Measurements from ENCODE around the gene SLMAP. TPM values are rescaled to one million over a fixed set of nuclear protein-coding genes. Genes with fewer than 3 reads are reported as not detected.

SLMAP gene
- polyA plus RNA-seq, 1 donor (not counting 4 experiments of a cell fraction or from before 2014, with no cell fraction given): 58.0 TPM

DNA sequence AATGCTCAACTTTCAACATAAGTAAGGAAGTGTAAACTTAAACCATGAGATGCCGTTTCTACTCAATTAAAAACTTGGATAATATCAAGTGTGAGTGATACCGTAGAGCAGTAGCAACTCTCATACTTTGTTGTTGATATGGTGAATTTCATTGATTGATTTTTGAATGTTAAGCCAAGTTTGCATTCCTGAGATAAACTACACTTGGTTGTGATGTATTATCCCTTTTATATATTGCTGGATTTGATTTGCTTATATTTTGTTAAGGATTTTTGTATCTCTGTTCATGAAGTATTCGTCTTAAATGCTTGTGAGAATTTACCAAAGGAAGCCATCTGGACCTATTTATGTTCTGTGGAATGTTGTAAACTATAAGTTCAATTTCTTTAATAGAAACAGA lies 21.7 kb downstream of the SLMAP start:
- Histone ChIP-seq H3K9ac (ENCODE audit: control insufficient read depth, extremely low read depth, insufficient read depth, low read length) (no peak overlapping the region), H3K27me3 (ENCODE audit: control insufficient read depth, extremely low read depth, insufficient read depth, low read length) (no peaks in the 10 kb centered on the region), H3K9me3 (ENCODE audit: control insufficient read depth, low read depth, low read length) (no peaks in the 10 kb centered on the region), H3K27ac (ENCODE audit: control insufficient read depth, insufficient read depth, low read length) (peak overlapping the region; percentile 45), H3K4me2 (ENCODE audit: control insufficient read depth, extremely low read depth, insufficient read depth, low read depth, low read length) (peak overlapping the region; percentile 14), H3K9me1 (ENCODE audit: control insufficient read depth, extremely low read depth, insufficient read depth, low read length) (peaks cover 2% of the 10 kb centered on the region), H4K20me1 (ENCODE audit: control insufficient read depth, extremely low read depth, insufficient read depth, low read length) (peaks cover 9% of the 10 kb centered on the region), H2AFZ (ENCODE audit: control insufficient read depth, low read length) (no peak overlapping the region), H3K79me2 (ENCODE audit: control insufficient read depth, insufficient read depth, low read length) (peaks cover 94% of the 10 kb centered on the region), H3K36me3 (ENCODE audit: control insufficient read depth in 2 of 2, extremely low read depth in 1 of 2, insufficient read depth in 2 of 2, low read length in 2 of 2) (peaks cover 0 to 1% of the 10 kb centered on the region in 2 experiments), H3K4me1 (ENCODE audit: control insufficient read depth, extremely low read depth, insufficient read depth, low read length) (peaks cover 24% of the 10 kb centered on the region), H3K4me3 (ENCODE audit: control insufficient read depth in 2 of 3, extremely low read depth in 1 of 3, insufficient read depth in 2 of 3, low read depth in 1 of 3, low read length in 3 of 3) (no peak overlapping the region)
- no peak for FAIRE-seq
- no peak for DNase-seq (ENCODE audit: low read depth, low spot score)
- dilution Hi-C loops (cut with MboI; ENCODE audit: extremely low pct_ligation_motif_present, low sequenced_read_pairs): no loop called here
- no peak for TF ChIP-seq CTCF (optimal IDR thresholded peaks at IDR 0.05 in 1 of 3, IDR thresholded peaks at IDR 0.05 in 1 of 3, conservative IDR thresholded peaks at IDR 0.05 in 1 of 3; ENCODE audit: extremely low read depth in 1 of 3, insufficient read depth in 2 of 3, low read length in 3 of 3)
- TF ChIP-seq EZH2 (IDR thresholded peaks at IDR 0.05; ENCODE audit: low read length): no peak

DNA sequence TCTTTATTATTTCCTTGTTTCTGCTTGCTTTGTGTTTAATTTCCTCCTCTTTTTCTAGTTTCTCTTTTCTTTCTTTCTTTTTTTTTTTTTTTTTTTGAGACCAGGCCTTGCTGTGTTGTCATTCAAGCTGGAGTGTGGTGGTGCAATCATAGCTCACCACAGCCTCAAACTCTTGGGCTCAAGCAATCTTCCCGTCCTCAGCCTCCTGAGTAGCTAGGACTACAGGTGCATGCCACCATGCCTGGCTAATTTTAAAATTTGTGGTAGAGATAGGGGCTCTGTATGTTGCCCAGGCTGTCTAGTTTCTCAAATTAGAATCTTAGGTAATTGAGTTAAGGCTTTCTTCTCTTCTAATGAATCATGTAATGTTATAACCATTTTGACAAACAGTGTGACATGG lies 22.4 kb downstream of the SLMAP start:
- peaks cover 2% of the 10 kb centered on the region for H3K9me1 ChIP-seq (ENCODE audit: control insufficient read depth, extremely low read depth, insufficient read depth, low read length)
- peak overlapping the region; percentile 44 for H3K4me2 ChIP-seq (ENCODE audit: control insufficient read depth, extremely low read depth, insufficient read depth, low read depth, low read length)
- DNase-seq (ENCODE audit: low read depth, low spot score) (no peak), FAIRE-seq (no peak)
- no peak overlapping the region for H2AFZ ChIP-seq (ENCODE audit: control insufficient read depth, low read length)
- peaks cover 0 to 1% of the 10 kb centered on the region in 2 experiments for H3K36me3 ChIP-seq (ENCODE audit: control insufficient read depth in 2 of 2, extremely low read depth in 1 of 2, insufficient read depth in 2 of 2, low read length in 2 of 2)
- no peaks in the 10 kb centered on the region for H3K27me3 ChIP-seq (ENCODE audit: control insufficient read depth, extremely low read depth, insufficient read depth, low read length)
- peak overlapping the region; percentile 41 for H3K27ac ChIP-seq (ENCODE audit: control insufficient read depth, insufficient read depth, low read length)
- no peak overlapping the region for H3K9ac ChIP-seq (ENCODE audit: control insufficient read depth, extremely low read depth, insufficient read depth, low read length)
- H3K4me3 ChIP-seq (ENCODE audit: control insufficient read depth in 2 of 3, extremely low read depth in 1 of 3, insufficient read depth in 2 of 3, low read depth in 1 of 3, low read length in 3 of 3): no peak overlapping the region
- H3K4me1 ChIP-seq (ENCODE audit: control insufficient read depth, extremely low read depth, insufficient read depth, low read length): peaks cover 31% of the 10 kb centered on the region
- dilution Hi-C loops (cut with MboI; ENCODE audit: extremely low pct_ligation_motif_present, low sequenced_read_pairs): no loop called here
- TF ChIP-seq CTCF (optimal IDR thresholded peaks at IDR 0.05 in 1 of 3, IDR thresholded peaks at IDR 0.05 in 1 of 3, conservative IDR thresholded peaks at IDR 0.05 in 1 of 3; ENCODE audit: extremely low read depth in 1 of 3, insufficient read depth in 2 of 3, low read length in 3 of 3): no peak
- TF ChIP-seq EZH2 (IDR thresholded peaks at IDR 0.05; ENCODE audit: low read length): no peak
- H3K79me2 ChIP-seq (ENCODE audit: control insufficient read depth, insufficient read depth, low read length): peaks cover 94% of the 10 kb centered on the region
- peaks cover 5% of the 10 kb centered on the region for H4K20me1 ChIP-seq (ENCODE audit: control insufficient read depth, extremely low read depth, insufficient read depth, low read length)
- H3K9me3 ChIP-seq (ENCODE audit: control insufficient read depth, low read depth, low read length): no peaks in the 10 kb centered on the region
